ENCODE results near the gene FAM184A. TPM values are rescaled to one million over a fixed set of nuclear protein-coding genes. Genes with fewer than 3 reads are reported as not detected.
A peak's percentile ranks its signal among the peaks of the same experiment; 100 is the strongest.
"Not testable (repeated sequence)": the region's sequence is repeated elsewhere in the genome, so short reads cannot be mapped to it uniquely, and the experiment has no call there.

The FAM184A gene
- polyA plus RNA-seq (2012; ENCODE audit: missing spikeins) = not detected

GRCh38 chr6:119078376-119079282 lies at the start of gene FAM184A:
Gene FAM184A, minus strand, starts transcription at chr6:119078664. Its CDS starts 365 bp downstream, at chr6:119078299.
- FAIRE-seq = peak; percentile 60
- TF ChIP-seq POLR2A (IDR thresholded peaks at IDR 0.05; ENCODE audit: low read depth, low read length) (no peak), POLR2AphosphoS5 (IDR thresholded peaks at IDR 0.05; ENCODE audit: low read depth, low read length) (no peak), TAF1 (IDR thresholded peaks at IDR 0.05; ENCODE audit: borderline replicate concordance, low read depth, low read length) (no peak)
- peak; percentile 33 for DNase-seq (ENCODE audit: insufficient read length)

- FAIRE-seq (no peak), DNase-seq (ENCODE audit: insufficient read length) (no peak)
- no peak for TF ChIP-seq TAF1 (IDR thresholded peaks at IDR 0.05; ENCODE audit: borderline replicate concordance, low read depth, low read length)
- no peak for TF ChIP-seq POLR2AphosphoS5 (IDR thresholded peaks at IDR 0.05; ENCODE audit: low read depth, low read length)
- no peak for TF ChIP-seq POLR2A (IDR thresholded peaks at IDR 0.05; ENCODE audit: low read depth, low read length)
Observed at GRCh38 chr6:119127627-119128026, 49.2 kb upstream of the FAM184A start.

GRCh38 chr6:119126826-119127225 lies 48.4 kb upstream of the FAM184A start:
- DNase-seq (ENCODE audit: insufficient read length) (no peak), FAIRE-seq (no peak)
- TF ChIP-seq POLR2AphosphoS5 (IDR thresholded peaks at IDR 0.05; ENCODE audit: low read depth, low read length) = no peak
- no peak for TF ChIP-seq POLR2A (IDR thresholded peaks at IDR 0.05; ENCODE audit: low read depth, low read length)
- no peak for TF ChIP-seq TAF1 (IDR thresholded peaks at IDR 0.05; ENCODE audit: borderline replicate concordance, low read depth, low read length)

DNA sequence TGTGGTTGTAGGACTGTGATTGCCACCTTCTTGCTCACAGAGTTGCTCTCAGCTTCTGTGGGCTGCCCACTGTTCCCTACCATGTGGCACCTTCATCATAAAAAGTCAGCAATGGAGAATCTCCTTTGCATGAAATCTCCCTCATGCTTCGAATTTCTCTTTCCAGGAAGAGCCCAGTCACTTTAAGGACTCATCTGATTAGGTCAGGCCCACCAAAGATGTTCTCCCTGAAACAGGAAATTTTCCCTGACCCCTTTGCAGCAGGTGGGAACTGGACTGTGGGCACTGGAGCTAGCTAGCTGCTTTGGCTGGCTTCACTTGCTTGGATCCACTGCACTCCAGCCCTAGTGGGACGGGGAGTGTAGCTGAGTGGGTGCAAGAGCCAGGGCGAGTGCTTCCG lies 47.7 kb upstream of the FAM184A start:
- FAIRE-seq (no peak), DNase-seq (ENCODE audit: insufficient read length) (no peak)
- TF ChIP-seq TAF1 (IDR thresholded peaks at IDR 0.05; ENCODE audit: borderline replicate concordance, low read depth, low read length) (no peak), POLR2AphosphoS5 (IDR thresholded peaks at IDR 0.05; ENCODE audit: low read depth, low read length) (no peak), POLR2A (IDR thresholded peaks at IDR 0.05; ENCODE audit: low read depth, low read length) (no peak)

DNA sequence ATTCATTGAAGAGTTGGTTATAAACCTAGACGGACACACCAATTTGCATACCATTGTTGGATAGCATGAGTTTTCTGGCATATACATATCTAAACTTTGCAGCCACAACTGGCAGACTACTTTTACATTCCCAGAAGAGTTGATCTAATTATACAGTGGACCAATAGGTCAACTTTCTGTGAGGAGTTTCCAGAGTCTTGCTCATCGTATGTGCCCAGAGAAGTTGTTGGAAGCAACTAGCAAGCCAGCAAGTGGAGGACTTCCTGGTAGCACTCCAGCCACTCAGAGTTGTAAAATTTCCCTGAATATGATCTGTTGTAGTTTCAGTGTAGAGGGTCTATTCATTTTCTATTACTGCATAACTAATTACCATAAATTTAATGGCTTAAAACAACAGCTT lies 47.1 kb upstream of the FAM184A start:
- no peak for DNase-seq (ENCODE audit: insufficient read length)
- TF ChIP-seq TAF1 (IDR thresholded peaks at IDR 0.05; ENCODE audit: borderline replicate concordance, low read depth, low read length) = no peak
- TF ChIP-seq POLR2AphosphoS5 (IDR thresholded peaks at IDR 0.05; ENCODE audit: low read depth, low read length) = no peak
- no peak for TF ChIP-seq POLR2A (IDR thresholded peaks at IDR 0.05; ENCODE audit: low read depth, low read length)
- no peak for FAIRE-seq

- DNase-seq (ENCODE audit: insufficient read length) = no peak
- no peak for FAIRE-seq
- TF ChIP-seq POLR2AphosphoS5 (IDR thresholded peaks at IDR 0.05; ENCODE audit: low read depth, low read length) = no peak
- no peak for TF ChIP-seq POLR2A (IDR thresholded peaks at IDR 0.05; ENCODE audit: low read depth, low read length)
- no peak for TF ChIP-seq TAF1 (IDR thresholded peaks at IDR 0.05; ENCODE audit: borderline replicate concordance, low read depth, low read length)
Observed at GRCh38 chr6:119124079-119124824, 45.8 kb upstream of the FAM184A start.

DNA sequence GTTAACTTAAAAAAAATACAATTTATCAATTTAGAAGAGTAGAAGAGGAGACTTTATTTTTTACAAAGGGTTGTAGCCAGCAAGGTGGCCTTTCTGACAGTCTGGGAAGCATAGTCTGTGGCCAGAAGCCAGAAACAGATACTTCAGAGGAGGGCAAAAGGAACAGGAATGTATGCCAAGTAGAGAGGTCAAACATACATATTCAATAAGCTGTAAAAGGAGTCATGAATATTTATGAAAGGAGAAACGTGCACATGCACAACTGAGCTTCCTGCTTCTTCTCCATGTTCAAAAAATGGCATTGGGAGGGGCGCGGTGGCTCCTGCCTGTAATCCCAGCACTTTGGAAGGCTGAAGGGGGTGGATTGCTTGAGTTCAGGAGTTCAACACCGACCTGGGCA lies 43.9 kb upstream of the FAM184A start:
- TF ChIP-seq TAF1 (IDR thresholded peaks at IDR 0.05; ENCODE audit: borderline replicate concordance, low read depth, low read length) = no peak
- no peak for TF ChIP-seq POLR2A (IDR thresholded peaks at IDR 0.05; ENCODE audit: low read depth, low read length)
- no peak for TF ChIP-seq POLR2AphosphoS5 (IDR thresholded peaks at IDR 0.05; ENCODE audit: low read depth, low read length)
- FAIRE-seq (no peak), DNase-seq (ENCODE audit: insufficient read length) (no peak)

GRCh38 chr6:119121367-119121766 lies 42.9 kb upstream of the FAM184A start:
- no peak for FAIRE-seq
- no peak for DNase-seq (ENCODE audit: insufficient read length)
- TF ChIP-seq POLR2AphosphoS5 (IDR thresholded peaks at IDR 0.05; ENCODE audit: low read depth, low read length) (no peak), TAF1 (IDR thresholded peaks at IDR 0.05; ENCODE audit: borderline replicate concordance, low read depth, low read length) (no peak), POLR2A (IDR thresholded peaks at IDR 0.05; ENCODE audit: low read depth, low read length) (no peak)

DNA sequence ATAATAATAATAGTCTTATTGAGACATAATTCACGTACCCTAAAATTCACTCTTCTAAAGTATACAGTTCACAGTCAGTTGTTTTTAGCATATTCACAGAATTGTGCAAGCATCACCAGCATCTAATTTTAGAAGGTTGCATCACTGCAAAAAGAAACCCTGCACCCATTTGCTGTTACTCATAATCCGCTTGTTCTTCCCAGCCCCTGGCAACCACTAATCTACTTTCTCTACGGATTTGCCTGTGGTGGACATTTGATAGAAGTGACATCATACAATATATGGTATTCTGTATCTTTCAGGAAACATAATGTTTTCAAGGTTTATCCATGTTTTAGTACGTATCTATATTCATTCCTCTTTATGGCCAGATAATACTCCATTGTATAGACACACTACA lies 41.5 kb upstream of the FAM184A start:
- DNase-seq (ENCODE audit: insufficient read length) (no peak), FAIRE-seq (no peak)
- TF ChIP-seq POLR2A (IDR thresholded peaks at IDR 0.05; ENCODE audit: low read depth, low read length) (no peak), TAF1 (IDR thresholded peaks at IDR 0.05; ENCODE audit: borderline replicate concordance, low read depth, low read length) (no peak), POLR2AphosphoS5 (IDR thresholded peaks at IDR 0.05; ENCODE audit: low read depth, low read length) (no peak)

- DNase-seq (ENCODE audit: insufficient read length); FAIRE-seq: not testable (repeated sequence)
Observed at GRCh38 chr6:119119062-119119461, 40.6 kb upstream of the FAM184A start.

DNA sequence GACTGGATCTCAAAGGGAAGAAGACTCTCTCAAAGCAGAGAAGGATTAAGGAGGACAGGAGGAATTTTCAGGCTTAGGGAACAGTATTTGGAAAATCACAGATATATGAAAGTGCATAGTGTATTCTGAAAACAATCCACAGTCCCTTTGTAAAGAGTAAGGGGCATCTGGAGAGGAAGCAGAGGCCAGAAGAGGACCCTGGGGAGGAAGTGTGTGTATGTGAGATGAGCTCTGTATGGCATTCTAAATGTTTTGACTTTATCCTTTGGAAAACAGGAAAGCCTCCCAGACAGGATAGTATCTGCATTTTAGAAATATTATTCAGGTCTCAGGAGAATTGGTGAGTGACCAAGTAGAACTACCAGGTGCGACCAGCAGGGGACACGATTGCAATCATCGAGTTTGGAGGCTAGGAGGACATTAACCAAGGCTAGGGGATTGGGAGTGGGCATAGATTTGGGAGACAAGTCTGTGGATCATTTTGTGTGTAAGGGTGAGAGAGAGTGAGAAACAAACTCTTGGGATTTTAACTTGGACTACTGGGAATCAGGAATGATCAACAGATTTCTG lies 38.3 kb upstream of the FAM184A start:
- no peak for TF ChIP-seq POLR2AphosphoS5 (IDR thresholded peaks at IDR 0.05; ENCODE audit: low read depth, low read length)
- TF ChIP-seq TAF1 (IDR thresholded peaks at IDR 0.05; ENCODE audit: borderline replicate concordance, low read depth, low read length) = no peak
- TF ChIP-seq POLR2A (IDR thresholded peaks at IDR 0.05; ENCODE audit: low read depth, low read length) = no peak
- FAIRE-seq = no peak
- DNase-seq (ENCODE audit: insufficient read length) = no peak

Measured in GM12892 (cell line).